HepG2 (cell line): Measurements from ENCODE around the gene TTPAL. TPM values are rescaled to one million over a fixed set of nuclear protein-coding genes. Genes with fewer than 3 reads are reported as not detected.

Experiments used
- ATF7-NPFF ChIP-seq: sonication (generic); formaldehyde crosslinking; IDR thresholded peaks from 2 replicates; pipeline ENCODE4 v1.8.1; 2023; ENCODE audit warnings: mild to moderate bottlenecking, low read depth, missing genetic modification reagents, moderate library complexity
- BCL6 ChIP-seq: IDR thresholded peaks from 2 replicates; pipeline ENCODE4 v1.6.1; 2016; ENCODE audit warnings: missing genetic modification reagents, missing compliant biosample characterization
- CEBPB ChIP-seq: IDR thresholded peaks from 2 replicates; pipeline ENCODE4 v1.6.1; 2011; ENCODE audit warnings: low read depth, low read length, improper control_type of control experiment, borderline replicate concordance
- CSRNP1 ChIP-seq: sonication (generic); formaldehyde crosslinking; IDR thresholded peaks from 2 replicates; pipeline ENCODE4 v1.8.1; 2023; ENCODE audit warnings: mild to moderate bottlenecking, missing genetic modification reagents
- HOXD1 ChIP-seq: sonication (generic); formaldehyde crosslinking; IDR thresholded peaks from 2 replicates; pipeline ENCODE4 v1.5.0; 2020; ENCODE audit warnings: missing genetic modification reagents
- IRF2 ChIP-seq: IDR thresholded peaks from 2 replicates; pipeline ENCODE4 v1.6.1; 2018; ENCODE audit warnings: missing genetic modification reagents, missing compliant biosample characterization
- USF2 ChIP-seq, 2 experiments: sonication (generic) in 1 of 2; formaldehyde crosslinking in 1 of 2; IDR thresholded peaks; 2 replicates each; pipeline versions ENCODE4 v1.5.1 to v1.6.1; 2011 to 2020; ENCODE audit warnings: borderline replicate concordance in 1 of 2, low read depth in 1 of 2, low read length in 1 of 2, mild to moderate bottlenecking in 1 of 2, missing genetic modification reagents in 1 of 2, moderate library complexity in 1 of 2
- WIZ ChIP-seq: sonication (generic); formaldehyde crosslinking; IDR thresholded peaks from 2 replicates; pipeline ENCODE4 v1.5.1; 2020; ENCODE audit warnings: mild to moderate bottlenecking, missing genetic modification reagents
- ZEB1 ChIP-seq: IDR thresholded peaks from 2 replicates; pipeline ENCODE4 v1.6.1; 2012; ENCODE audit warnings: mild to moderate bottlenecking, low read depth, inconsistent platforms; ENCODE audit not compliant: insufficient replicate concordance
- ZNF224 ChIP-seq: sonication (generic); formaldehyde crosslinking; IDR thresholded peaks from 2 replicates; pipeline ENCODE4 v1.5.0; 2020; ENCODE audit warnings: mild to moderate bottlenecking, missing genetic modification reagents
- ZNF549 ChIP-seq: sonication (generic); formaldehyde crosslinking; IDR thresholded peaks from 2 replicates; pipeline ENCODE4 v1.5.0; 2020; ENCODE audit warnings: missing genetic modification reagents
- ZNF724P ChIP-seq: sonication (generic); formaldehyde crosslinking; IDR thresholded peaks from 2 replicates; pipeline ENCODE4 v1.8.0; 2022; ENCODE audit warnings: missing genetic modification reagents, borderline replicate concordance
- ZNF782 ChIP-seq: sonication (generic); formaldehyde crosslinking; IDR thresholded peaks from 2 replicates; pipeline ENCODE4 v1.4.0; 2020; ENCODE audit warnings: missing genetic modification reagents, mild to moderate bottlenecking, borderline replicate concordance
- polyA plus RNA-seq, 8 experiments: library from polyadenylated mRNA; depleted of rRNA in 3 of 8; stranded (reverse) in 7 of 8; unstranded in 1 of 8; fragments of >200 nt; fragmentation: Illumina TruSeq in 4 of 8; extraction: Trizol in 4 of 8; gene quantifications; 2 replicates each; pipeline versions ENCODE4 v1.2.1 to v1.2.3, GENCODE V29; 2011 to 2016; ENCODE audit warnings: low read depth in 4 of 8, missing spikeins in 1 of 8, mixed read lengths in 1 of 8; ENCODE audit not compliant: insufficient read depth in 1 of 8
- total RNA-seq, 5 experiments: library from RNA; depleted of rRNA; stranded (reverse); fragments of >200 nt; fragmentation: Illumina TruSeq; extraction: Trizol; gene quantifications; 2 replicates each; pipeline ENCODE4 v1.2.3, GENCODE V29; 2016; ENCODE audit warnings: low read depth in 1 of 5
- TF ChIP-seq, protein P1 (sequence below): IDR thresholded peaks from 2 replicates; pipeline ENCODE4 v1.6.1; 2012; ENCODE audit warnings: low read length, improper control_type of control experiment
- TF ChIP-seq, protein P2 (sequence below): sonication (generic); formaldehyde crosslinking; IDR thresholded peaks from 2 replicates; pipeline ENCODE4 v1.5.0; 2020; ENCODE audit warnings: missing genetic modification reagents

Gene TTPAL
- total and polyA plus RNA-seq, 2 of the 13 experiments (the other 11 are each of a cell fraction or from before 2014, with no cell fraction given) = 4.3 to 18.8 TPM

DNA sequence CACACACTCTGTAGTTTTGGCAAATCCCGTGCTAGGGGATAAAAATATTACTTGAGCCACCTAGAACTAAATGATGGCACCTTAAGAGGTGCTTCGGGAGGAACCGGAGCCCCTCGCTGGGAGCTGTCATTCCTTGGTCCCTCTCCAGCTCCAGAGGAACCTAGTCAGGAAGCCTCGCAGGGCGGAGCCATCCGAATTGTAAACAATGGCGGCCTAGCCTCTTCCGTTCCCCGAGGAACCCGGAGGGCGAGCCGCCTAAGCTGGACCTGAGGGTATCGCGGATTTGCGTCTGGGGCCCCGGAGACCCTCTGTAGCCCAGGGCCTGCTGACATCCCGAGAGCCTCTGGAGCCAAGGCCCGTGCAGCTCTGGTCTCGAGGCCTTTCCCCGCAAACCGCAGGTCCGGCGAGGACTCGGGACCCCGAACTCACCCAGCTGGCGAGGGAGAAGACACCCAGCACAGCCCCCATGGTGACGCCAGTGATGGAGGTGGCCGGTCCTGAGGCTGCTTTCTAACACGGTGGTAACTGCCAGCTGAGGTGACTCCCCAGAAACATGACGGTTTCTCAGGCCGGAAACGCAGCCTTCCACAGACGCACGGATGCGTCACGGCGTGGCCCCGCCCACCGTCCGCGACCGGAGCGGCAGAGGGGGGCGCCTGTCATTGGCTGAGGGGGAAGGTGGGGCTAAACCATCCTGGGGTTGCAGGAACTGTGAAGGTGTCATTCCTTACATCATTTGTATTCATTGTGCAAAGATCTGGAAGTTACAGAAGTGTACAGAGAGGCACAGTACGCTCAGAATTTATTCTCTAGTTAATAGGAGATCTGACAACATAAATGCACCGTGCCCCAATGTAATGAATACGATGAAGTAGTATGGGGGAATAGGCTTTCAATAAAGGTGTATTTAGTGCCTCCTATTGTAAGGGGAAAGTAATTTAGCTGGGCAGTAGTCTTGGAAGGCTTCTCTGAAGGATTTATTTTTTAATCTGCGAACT is 46.1 kb downstream of the TTPAL start, which contains the start of gene SERINC3 (continued):
- TF ChIP-seq CSRNP1 (CRISPR knock-in tag) = peak; percentile 98; the same call in 1 of the 2 replicates
- peak; percentile 92; the same call in 1 of the 2 replicates for TF ChIP-seq ZNF224 (CRISPR knock-in tag)
- TF ChIP-seq ZEB1 = peak; percentile 36
- peak; percentile 82 for TF ChIP-seq CEBPB
- TF ChIP-seq, protein P1, sequence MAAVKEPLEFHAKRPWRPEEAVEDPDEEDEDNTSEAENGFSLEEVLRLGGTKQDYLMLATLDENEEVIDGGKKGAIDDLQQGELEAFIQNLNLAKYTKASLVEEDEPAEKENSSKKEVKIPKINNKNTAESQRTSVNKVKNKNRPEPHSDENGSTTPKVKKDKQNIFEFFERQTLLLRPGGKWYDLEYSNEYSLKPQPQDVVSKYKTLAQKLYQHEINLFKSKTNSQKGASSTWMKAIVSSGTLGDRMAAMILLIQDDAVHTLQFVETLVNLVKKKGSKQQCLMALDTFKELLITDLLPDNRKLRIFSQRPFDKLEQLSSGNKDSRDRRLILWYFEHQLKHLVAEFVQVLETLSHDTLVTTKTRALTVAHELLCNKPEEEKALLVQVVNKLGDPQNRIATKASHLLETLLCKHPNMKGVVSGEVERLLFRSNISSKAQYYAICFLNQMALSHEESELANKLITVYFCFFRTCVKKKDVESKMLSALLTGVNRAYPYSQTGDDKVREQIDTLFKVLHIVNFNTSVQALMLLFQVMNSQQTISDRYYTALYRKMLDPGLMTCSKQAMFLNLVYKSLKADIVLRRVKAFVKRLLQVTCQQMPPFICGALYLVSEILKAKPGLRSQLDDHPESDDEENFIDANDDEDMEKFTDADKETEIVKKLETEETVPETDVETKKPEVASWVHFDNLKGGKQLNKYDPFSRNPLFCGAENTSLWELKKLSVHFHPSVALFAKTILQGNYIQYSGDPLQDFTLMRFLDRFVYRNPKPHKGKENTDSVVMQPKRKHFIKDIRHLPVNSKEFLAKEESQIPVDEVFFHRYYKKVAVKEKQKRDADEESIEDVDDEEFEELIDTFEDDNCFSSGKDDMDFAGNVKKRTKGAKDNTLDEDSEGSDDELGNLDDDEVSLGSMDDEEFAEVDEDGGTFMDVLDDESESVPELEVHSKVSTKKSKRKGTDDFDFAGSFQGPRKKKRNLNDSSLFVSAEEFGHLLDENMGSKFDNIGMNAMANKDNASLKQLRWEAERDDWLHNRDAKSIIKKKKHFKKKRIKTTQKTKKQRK = no peak
- 0 out of 2 replicates have a peak, but pooled peaks have one; percentile 71 for TF ChIP-seq HOXD1
- peak; percentile 60 for TF ChIP-seq IRF2 (CRISPR knock-in tag)
- peak; percentile 54 for TF ChIP-seq BCL6 (CRISPR knock-in tag)
- peak; percentile 86 for TF ChIP-seq ATF7-NPFF
- peak; percentile 62; the same call in 1 of the 2 replicates for TF ChIP-seq ZNF724P (CRISPR knock-in tag)
- TF ChIP-seq ZNF549 (CRISPR knock-in tag) = peak; percentile 81; the same call in 1 of the 2 replicates
- TF ChIP-seq, protein P2, sequence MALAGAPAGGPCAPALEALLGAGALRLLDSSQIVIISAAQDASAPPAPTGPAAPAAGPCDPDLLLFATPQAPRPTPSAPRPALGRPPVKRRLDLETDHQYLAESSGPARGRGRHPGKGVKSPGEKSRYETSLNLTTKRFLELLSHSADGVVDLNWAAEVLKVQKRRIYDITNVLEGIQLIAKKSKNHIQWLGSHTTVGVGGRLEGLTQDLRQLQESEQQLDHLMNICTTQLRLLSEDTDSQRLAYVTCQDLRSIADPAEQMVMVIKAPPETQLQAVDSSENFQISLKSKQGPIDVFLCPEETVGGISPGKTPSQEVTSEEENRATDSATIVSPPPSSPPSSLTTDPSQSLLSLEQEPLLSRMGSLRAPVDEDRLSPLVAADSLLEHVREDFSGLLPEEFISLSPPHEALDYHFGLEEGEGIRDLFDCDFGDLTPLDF (CRISPR knock-in tag) = peak; percentile 77
- 0 out of 2 replicates have a peak, but pooled peaks have one; percentile 20 for TF ChIP-seq WIZ (CRISPR knock-in tag)
- TF ChIP-seq USF2 (IDR thresholded peaks at IDR 0.05; ENCODE audit: low read depth, low read length) = no peak
- no peak; the same call in 1 of the 2 replicates for TF ChIP-seq USF2 (CRISPR knock-in tag; IDR thresholded peaks at IDR 0.05; ENCODE audit: borderline replicate concordance)
- TF ChIP-seq ZNF782 (CRISPR knock-in tag) = peak; percentile 91
